PC-9 (cell line): ENCODE data around the gene ARID2.

Experiments used
- CTCF ChIP-seq: fragments of 200-600 bp; sonication (generic); conservative IDR thresholded peaks from 2 replicates; pipeline ENCODE4 v1.6.1; 2017; ENCODE audit warnings: mixed run types, antibody characterized with exemption, mild to moderate bottlenecking, moderate library complexity
- EZH2 ChIP-seq: fragments of 200-600 bp; sonication (generic); IDR thresholded peaks from 2 replicates; pipeline ENCODE4 v1.8.0; 2017; ENCODE audit warnings: antibody characterized with exemption, low read depth

- TF ChIP-seq CTCF: no peak
- no peak for TF ChIP-seq EZH2
These were observed 168.6 kb downstream of the ARID2 start for GRCh38 chr12:45898094-45898493.
